GM10248 (cell line): ENCODE measurements around the gene TTC32.

ENCODE experiments used
- CTCF ChIA-PET: fragments of 300-600 bp; sonication (Branson Sonifier 250); formaldehyde crosslinking; extraction: SDS; loops from one replicate; lab custom pipeline; 2021; ENCODE audit warnings: antibody characterized with exemption; lab: Yijun Ruan, JAX
- POLR2A ChIA-PET: fragments of 350-650 bp; sonication (Branson Sonifier 250); formaldehyde crosslinking; extraction: SDS; loops from one replicate; lab custom pipeline; 2020; ENCODE audit warnings: antibody characterized with exemption; lab: Yijun Ruan, JAX
- DNase-seq: peaks from one replicate; pipeline ENCODE4 v3.0.0; 2012; ENCODE audit errors: extremely low spot score
- TF ChIP-seq, protein P1 (sequence below): IDR thresholded peaks from 2 replicates; pipeline ENCODE4 v1.5.1; 2012; ENCODE audit warnings: mild to moderate bottlenecking, low read depth; ENCODE audit errors: extremely low read depth, missing control alignments, control extremely low read depth

The TTC32 gene

GRCh38 chr2:19878268-19879046 is 23.3 kb downstream of the TTC32 start:
- CTCF ChIA-PET: interaction anchor here (1.3 kb wide), 1 partner anchor 15 kb away, joined by 3 read pairs; no protein-coding TSS in a partner anchor
- DNase-seq: no peak
- POLR2A ChIA-PET: no interaction called here
- TF ChIP-seq, protein P1, sequence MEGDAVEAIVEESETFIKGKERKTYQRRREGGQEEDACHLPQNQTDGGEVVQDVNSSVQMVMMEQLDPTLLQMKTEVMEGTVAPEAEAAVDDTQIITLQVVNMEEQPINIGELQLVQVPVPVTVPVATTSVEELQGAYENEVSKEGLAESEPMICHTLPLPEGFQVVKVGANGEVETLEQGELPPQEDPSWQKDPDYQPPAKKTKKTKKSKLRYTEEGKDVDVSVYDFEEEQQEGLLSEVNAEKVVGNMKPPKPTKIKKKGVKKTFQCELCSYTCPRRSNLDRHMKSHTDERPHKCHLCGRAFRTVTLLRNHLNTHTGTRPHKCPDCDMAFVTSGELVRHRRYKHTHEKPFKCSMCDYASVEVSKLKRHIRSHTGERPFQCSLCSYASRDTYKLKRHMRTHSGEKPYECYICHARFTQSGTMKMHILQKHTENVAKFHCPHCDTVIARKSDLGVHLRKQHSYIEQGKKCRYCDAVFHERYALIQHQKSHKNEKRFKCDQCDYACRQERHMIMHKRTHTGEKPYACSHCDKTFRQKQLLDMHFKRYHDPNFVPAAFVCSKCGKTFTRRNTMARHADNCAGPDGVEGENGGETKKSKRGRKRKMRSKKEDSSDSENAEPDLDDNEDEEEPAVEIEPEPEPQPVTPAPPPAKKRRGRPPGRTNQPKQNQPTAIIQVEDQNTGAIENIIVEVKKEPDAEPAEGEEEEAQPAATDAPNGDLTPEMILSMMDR: no peak

DNA sequence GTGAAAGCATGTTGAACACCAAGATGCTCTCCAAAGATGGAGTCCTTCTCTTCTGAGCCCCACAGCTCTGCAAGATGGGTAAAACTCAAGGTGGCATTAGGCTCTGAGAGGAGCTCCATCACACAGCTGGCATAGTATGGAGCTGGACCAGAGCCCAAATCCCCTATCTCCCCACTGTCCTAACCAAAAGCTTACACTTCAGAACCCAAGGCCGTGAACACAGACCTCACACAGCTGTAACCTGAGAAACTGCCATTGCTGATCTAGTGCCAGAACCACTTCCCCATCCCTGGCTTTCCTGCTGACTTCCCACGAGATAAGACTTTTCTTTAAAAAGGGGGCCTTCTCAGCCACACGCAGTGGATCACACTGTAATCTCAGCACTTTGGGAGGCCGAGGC is 25.0 kb downstream of the TTC32 start:
- CTCF ChIA-PET: interaction anchor here (1.0 to 5.3 kb wide), 2 partner anchors 12 to 21 kb away, joined by 3 to 39 read pairs; no protein-coding TSS in a partner anchor
- no peak for DNase-seq
- POLR2A ChIA-PET: no interaction called here
- TF ChIP-seq, protein P1: no peak

- no peak for DNase-seq
- CTCF ChIA-PET: interaction anchor here (2.8 to 5.3 kb wide), 2 partner anchors 10 kb away, joined by 7 to 39 read pairs; no protein-coding TSS in a partner anchor
- POLR2A ChIA-PET: no interaction called here
- TF ChIP-seq, protein P1: no peak
These were observed 26.5 kb downstream of the TTC32 start for GRCh38 chr2:19875280-19875679.

GRCh38 chr2:19874726-19875125 is 27.1 kb downstream of the TTC32 start:
- CTCF ChIA-PET: interaction anchor here (2.8 to 5.3 kb wide), 2 partner anchors 10 to 11 kb away, joined by 7 to 39 read pairs; no protein-coding TSS in a partner anchor
- POLR2A ChIA-PET: no interaction called here
- no peak for DNase-seq

GRCh38 chr2:19873014-19873413 is 28.8 kb downstream of the TTC32 start:
- TF ChIP-seq, protein P1: no peak
- no peak for DNase-seq
- POLR2A ChIA-PET: no interaction called here
- CTCF ChIA-PET: interaction anchor here (0.7 to 5.3 kb wide), 4 partner anchors 8 to 1352 kb away, joined by 3 to 39 read pairs (median 4); no protein-coding TSS in a partner anchor

More at GRCh38 chr2:19874726-19875125, 27.1 kb downstream of the TTC32 start:
- TF ChIP-seq, protein P1: no peak

DNA sequence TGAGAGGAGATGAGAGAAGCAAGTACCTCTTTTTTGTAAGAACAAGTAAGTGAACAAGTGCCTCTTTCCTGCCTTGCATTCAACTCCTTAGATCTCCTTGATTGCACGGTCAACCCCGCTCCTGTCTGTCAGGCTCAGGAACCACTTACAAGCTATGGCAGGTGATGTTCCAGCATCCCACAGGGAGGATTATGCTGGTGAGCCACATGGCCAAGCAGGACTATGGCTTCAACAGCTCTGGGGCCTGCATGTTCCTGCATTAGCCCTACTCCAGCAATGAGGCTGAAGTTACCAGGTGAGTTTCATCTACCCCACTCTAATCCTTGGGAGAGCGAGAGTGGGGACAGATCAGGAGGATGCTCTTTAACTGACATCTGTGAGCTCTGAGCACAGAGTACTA is 29.5 kb downstream of the TTC32 start:
- CTCF ChIA-PET: interaction anchor here (0.7 to 5.3 kb wide), 4 partner anchors 7 to 1351 kb away, joined by 3 to 39 read pairs (median 4); no protein-coding TSS in a partner anchor

More for the DNA sequence above, 29.5 kb downstream of the TTC32 start:
- no peak for DNase-seq
- POLR2A ChIA-PET: interaction anchor here (0.5 kb wide), 1 partner anchor 38 kb away, joined by 3 read pairs; no protein-coding TSS in a partner anchor
- TF ChIP-seq, protein P1: no peak
